Liver (tissue), 9 donors: ENCODE data around the gene WRAP73. TPM values are rescaled to one million over a fixed set of nuclear protein-coding genes. Genes with fewer than 3 reads are reported as not detected.

ENCODE experiments used
- DNase-seq: peaks from one replicate; pipeline ENCODE4 v3.0.0-alpha.2; 2017; ENCODE audit warnings: low spot score
- H3K27ac ChIP-seq, 2 donors: one replicate each; pipeline ENCODE4 v1.7.0; 2013; ENCODE audit warnings: inconsistent platforms in 2 of 2, low read length in 2 of 2, control low read depth in 1 of 2, low read depth in 1 of 2, mild to moderate bottlenecking in 1 of 2
- H3K27me3 ChIP-seq, 4 donors: one replicate each; pipeline versions ENCODE4 v1.6.1 to v1.7.0; 2013; ENCODE audit warnings: low read length in 3 of 4, inconsistent platforms in 1 of 4, mild to moderate bottlenecking in 1 of 4, moderate library complexity in 1 of 4; ENCODE audit not compliant: control insufficient read depth in 4 of 4, insufficient read depth in 4 of 4
- H3K36me3 ChIP-seq, 4 donors: one replicate each; pipeline versions ENCODE4 v1.6.1 to v1.7.0; 2013; ENCODE audit warnings: low read length in 3 of 4, mild to moderate bottlenecking in 3 of 4, low read depth in 1 of 4, moderate library complexity in 1 of 4; ENCODE audit not compliant: control insufficient read depth in 4 of 4, insufficient read depth in 3 of 4
- H3K4me1 ChIP-seq, 4 donors: one replicate each; pipeline versions ENCODE4 v1.6.1 to v1.7.0; 2013; ENCODE audit warnings: low read length in 3 of 4, mild to moderate bottlenecking in 3 of 4, moderate library complexity in 1 of 4; ENCODE audit not compliant: control insufficient read depth in 4 of 4, insufficient read depth in 4 of 4
- H3K4me3 ChIP-seq, 3 donors: one replicate each; pipeline versions ENCODE4 v1.6.1 to v1.7.0; 2013; ENCODE audit warnings: low read length in 3 of 3, control low read depth in 1 of 3, low read depth in 1 of 3, mild to moderate bottlenecking in 1 of 3
- H3K9ac ChIP-seq, 2 donors: one replicate each; pipeline ENCODE4 v1.7.0; 2013; ENCODE audit warnings: low read length in 2 of 2, mild to moderate bottlenecking in 2 of 2, moderate library complexity in 2 of 2, control low read depth in 1 of 2, low read depth in 1 of 2
- H3K9me3 ChIP-seq, 4 donors: one replicate each; pipeline versions ENCODE4 v1.6.1 to v1.7.0; 2013; ENCODE audit warnings: low read length in 3 of 4; ENCODE audit not compliant: control insufficient read depth in 4 of 4
- CTCF ChIP-seq: fragments of 150-350 bp; IDR thresholded peaks from 2 replicates; pipeline ENCODE4 v1.5.1; 2017; ENCODE audit warnings: improper control_type of control experiment, low read depth, low read length; ENCODE audit not compliant: missing input control
- EGR1 ChIP-seq, 2 donors: IDR thresholded peaks; 2 replicates each; pipeline ENCODE4 v1.6.1; 2016 to 2018; ENCODE audit warnings: antibody characterized with exemption in 2 of 2, low read depth in 2 of 2
- FOXA1 ChIP-seq: IDR thresholded peaks from 2 replicates; pipeline ENCODE4 v1.6.1; 2016; ENCODE audit warnings: antibody characterized with exemption
- FOXA2 ChIP-seq: IDR thresholded peaks from 2 replicates; pipeline ENCODE4 v1.6.1; 2016; ENCODE audit warnings: antibody characterized with exemption
- GABPA ChIP-seq, 2 donors: IDR thresholded peaks in 1 of 2; conservative IDR thresholded peaks in 1 of 2; 2 replicates each; pipeline ENCODE4 v1.6.1; 2016; ENCODE audit warnings: antibody characterized with exemption in 2 of 2, mild to moderate bottlenecking in 1 of 2, moderate library complexity in 1 of 2
- HNF4A ChIP-seq, 2 donors: conservative IDR thresholded peaks; 2 replicates each; pipeline ENCODE4 v1.6.1; 2016; ENCODE audit warnings: antibody characterized with exemption in 2 of 2, mild to moderate bottlenecking in 2 of 2
- HNF4G ChIP-seq: IDR thresholded peaks from 2 replicates; pipeline ENCODE4 v1.6.1; 2016; ENCODE audit warnings: antibody characterized with exemption
- JUND ChIP-seq, 2 donors: IDR thresholded peaks; 2 replicates each; pipeline ENCODE4 v1.6.1; 2016; ENCODE audit warnings: antibody characterized with exemption in 2 of 2
- NR2F2 ChIP-seq: IDR thresholded peaks from 2 replicates; pipeline ENCODE4 v1.6.1; 2016; ENCODE audit warnings: antibody characterized with exemption
- RAD21 ChIP-seq, 2 donors: IDR thresholded peaks; 2 replicates each; pipeline ENCODE4 v1.6.1; 2016; ENCODE audit warnings: antibody characterized with exemption in 2 of 2, mild to moderate bottlenecking in 2 of 2
- REST ChIP-seq: IDR thresholded peaks from 2 replicates; pipeline ENCODE4 v1.6.1; 2016; ENCODE audit warnings: antibody characterized with exemption, mild to moderate bottlenecking
- SP1 ChIP-seq: IDR thresholded peaks from 2 replicates; pipeline ENCODE4 v1.6.1; 2018; ENCODE audit warnings: antibody characterized with exemption, mild to moderate bottlenecking
- TAF1 ChIP-seq: conservative IDR thresholded peaks from 2 replicates; pipeline ENCODE4 v1.6.1; 2016; ENCODE audit warnings: antibody characterized with exemption, mild to moderate bottlenecking
- YY1 ChIP-seq: IDR thresholded peaks from 2 replicates; pipeline ENCODE4 v1.6.1; 2016; ENCODE audit warnings: antibody characterized with exemption, mild to moderate bottlenecking
- ZBTB33 ChIP-seq: IDR thresholded peaks from 2 replicates; pipeline ENCODE4 v1.6.1; 2016; ENCODE audit warnings: antibody characterized with exemption
- WGBS: extraction: QIAGEN DNeasy Blood & Tissue Kit; methylation state at CpG from one replicate; pipeline ENCODE4 v1.1.7; 2013; 5-methylcytosine and 5-hydroxymethylcytosine counted together
- polyA plus RNA-seq, 2 donors: library from polyadenylated mRNA; stranded (reverse) in 1 of 2; unstranded in 1 of 2; fragments of 200-250 nt in 1 of 2; fragments of >200 nt in 1 of 2; fragmentation: Nextera tagmentation in 1 of 2; extraction: Ambion mirVana in 1 of 2; gene quantifications; one replicate each; pipeline versions ENCODE4 v1.2.1 to v1.2.3, GENCODE V29; 2013 to 2015
- total RNA-seq, 2 donors: library from RNA; depleted of rRNA; stranded (reverse); fragments of >200 nt; gene quantifications; one replicate each; pipeline ENCODE4 v1.2.3, GENCODE V29; 2014
- TF ChIP-seq, protein P1 (sequence below): IDR thresholded peaks from 2 replicates; pipeline ENCODE4 v1.6.1; 2016; ENCODE audit warnings: antibody characterized with exemption
- TF ChIP-seq, protein P2 (sequence below): IDR thresholded peaks from 2 replicates; pipeline ENCODE4 v1.6.1; 2016; ENCODE audit warnings: antibody characterized with exemption
- donor health status: healthy.
- donor health status: healthy.
- donor health status: healthy.
- donor health status: healthy.
- donor health status: healthy.

Gene WRAP73
- total and polyA plus RNA-seq, 4 donors: 7.6 to 14.6 (median 10.0) TPM

DNA sequence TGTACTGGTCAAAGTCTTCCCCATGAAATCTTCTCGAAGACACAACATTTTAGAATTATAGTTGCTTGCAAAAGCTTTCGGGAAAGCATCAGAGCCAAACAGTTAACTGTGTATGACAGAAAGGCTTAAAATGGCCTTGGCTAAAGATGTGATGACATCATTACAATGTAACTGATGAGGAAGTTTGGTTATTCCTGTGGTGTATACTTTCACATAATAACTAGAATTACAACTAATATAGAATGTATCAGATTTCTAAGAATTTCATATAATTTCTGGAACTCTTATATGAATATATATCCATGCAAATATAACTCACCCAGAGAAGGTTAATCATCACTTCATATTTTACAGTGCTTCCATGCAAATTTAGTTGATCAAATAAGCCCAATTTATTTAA is 10.8 kb upstream of the WRAP73 start (continued):
- no peak for TF ChIP-seq EGR1 (IDR thresholded peaks at IDR 0.05; ENCODE audit: low read depth in 2 of 2)
- TF ChIP-seq, protein P1, sequence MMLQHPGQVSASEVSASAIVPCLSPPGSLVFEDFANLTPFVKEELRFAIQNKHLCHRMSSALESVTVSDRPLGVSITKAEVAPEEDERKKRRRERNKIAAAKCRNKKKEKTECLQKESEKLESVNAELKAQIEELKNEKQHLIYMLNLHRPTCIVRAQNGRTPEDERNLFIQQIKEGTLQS: no peak
- TF ChIP-seq, protein P2, sequence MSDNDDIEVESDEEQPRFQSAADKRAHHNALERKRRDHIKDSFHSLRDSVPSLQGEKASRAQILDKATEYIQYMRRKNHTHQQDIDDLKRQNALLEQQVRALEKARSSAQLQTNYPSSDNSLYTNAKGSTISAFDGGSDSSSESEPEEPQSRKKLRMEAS: no peak
- no peak for TF ChIP-seq SP1
- TF ChIP-seq FOXA2: no peak
- no peak for TF ChIP-seq HNF4A (conservative IDR thresholded peaks at IDR 0.05)

DNA sequence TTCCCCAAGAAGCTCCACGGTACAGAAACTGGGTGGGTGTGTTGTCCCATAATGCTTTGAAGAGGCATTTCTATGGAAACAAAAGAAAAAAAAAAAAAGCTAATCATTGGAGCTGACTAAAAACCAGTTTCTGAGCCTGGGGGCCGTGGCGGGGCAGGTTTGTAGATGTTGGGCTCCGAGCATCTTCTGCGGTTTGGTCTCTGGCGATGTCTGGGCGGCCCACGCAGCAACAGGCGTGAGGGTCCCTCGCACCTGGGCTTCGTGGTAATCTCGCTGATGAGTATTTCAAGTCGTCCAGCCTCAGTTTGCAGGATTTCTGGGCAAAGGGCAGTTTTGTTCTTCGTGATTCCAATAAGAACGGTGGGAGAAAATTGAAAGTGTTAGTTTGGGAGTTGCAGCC is 9.2 kb upstream of the WRAP73 start:
- DNase-seq: no peak
- H3K36me3 ChIP-seq: no peaks in the 10 kb centered on the region
- H3K9ac ChIP-seq: no peak overlapping the region
- H3K4me3 ChIP-seq: no peak overlapping the region
- H3K27me3 ChIP-seq: peaks cover 0 to 2% (median 0%) of the 10 kb centered on the region in 4 donors
- no peaks in the 10 kb centered on the region for H3K9me3 ChIP-seq
- 81% methylated on average over 15 of the region's 15 CpGs for WGBS
- no peaks in the 10 kb centered on the region for H3K4me1 ChIP-seq
- TF ChIP-seq ZBTB33 (no peak), TAF1 (no peak), FOXA2 (no peak), CTCF (no peak), HNF4A (conservative IDR thresholded peaks at IDR 0.05) (no peak), NR2F2 (no peak), REST (no peak), YY1 (no peak), FOXA1 (no peak), RAD21 (IDR thresholded peaks at IDR 0.05) (no peak), EGR1 (IDR thresholded peaks at IDR 0.05; ENCODE audit: low read depth in 2 of 2) (no peak), GABPA (IDR thresholded peaks at IDR 0.05 in 1 of 2, conservative IDR thresholded peaks at IDR 0.05 in 1 of 2) (no peak), HNF4G (no peak), JUND (IDR thresholded peaks at IDR 0.05) (no peak)
- H3K27ac ChIP-seq: no peak overlapping the region
